HCT116 (cell line): ENCODE data around the gene CFAP221. TPM values are rescaled to one million over a fixed set of nuclear protein-coding genes. Genes with fewer than 3 reads are reported as not detected.

Source experiments
- ATAC-seq: fragments of 200-7000 bp; cut with Tn5 transposase; 2 replicates; pipeline ENCODE4 v1.9.1; 2020; ENCODE audit warnings: mild to moderate bottlenecking, moderate library complexity
- BruUV-seq: library from RNA; stranded (reverse); fragments of 400-500 nt; replicated peaks from 2 replicates; lab custom pipeline; 2021; lab: Mats Ljungman, UMichigan
- CTCF ChIA-PET: fragments of 300-600 bp; sonication (Branson Sonifier 250); formaldehyde crosslinking; loops from one replicate; lab custom pipeline; 2021; ENCODE audit warnings: antibody characterized with exemption; lab: Charles Lee
- POLR2A ChIA-PET: fragments of 300-600, 350-600 bp; sonication (Branson Sonifier 250); formaldehyde crosslinking; loops from one replicate; lab custom pipeline; 2021; ENCODE audit warnings: antibody characterized with exemption; lab: Charles Lee
- RAD21 ChIA-PET, 2 experiments: fragments of 300-600 bp; sonication (Branson Sonifier 250); formaldehyde crosslinking; loops; one replicate each; lab custom pipeline; 2023; ENCODE audit warnings: low total read pairs in 2 of 2; ENCODE audit not compliant: uncharacterized antibody in 2 of 2, unreplicated experiment in 2 of 2, low non-redundant PET in 1 of 2; lab: Charles Lee
- DNase-seq: peaks from one replicate; pipeline ENCODE4 v3.0.0-alpha.2; 2010; ENCODE audit warnings: low read depth, low spot score
- H2AFZ ChIP-seq: fragments of 200-600 bp; shearing (Covaris generic), sonication (generic); 2 replicates; pipeline ENCODE4 v1.6.1; 2017; ENCODE audit warnings: low read depth, mixed run types, mixed read lengths, antibody characterized with exemption, low read length; ENCODE audit not compliant: poor library complexity, severe bottlenecking
- H3K27ac ChIP-seq: 2 replicates; pipeline ENCODE4 v1.5.1; 2012; ENCODE audit warnings: low read depth, low read length
- H3K27me3 ChIP-seq: fragments of 200-600 bp; sonication (generic); 2 replicates; pipeline ENCODE4 v1.6.1; 2016; ENCODE audit warnings: mixed run types, low read length, mixed read lengths; ENCODE audit not compliant: insufficient read depth
- H3K36me3 ChIP-seq, 2 experiments: fragments of 200-500 bp in 1 of 2; fragments of 200-600 bp in 1 of 2; sonication (Bioruptor generic) in 1 of 2; sonication (generic) in 1 of 2; 2 replicates each; pipeline versions ENCODE4 v1.5.1 to v1.6.1; 2014 to 2016; ENCODE audit warnings: low read length in 2 of 2, inconsistent platforms in 1 of 2, mixed read lengths in 1 of 2, mixed run types in 1 of 2; ENCODE audit not compliant: insufficient read depth in 2 of 2, control insufficient read depth in 1 of 2
- H3K4me1 ChIP-seq, 2 experiments: fragments of 200-600 bp in 1 of 2; sonication (generic) in 1 of 2; 2 replicates each; pipeline versions ENCODE4 v1.5.1 to v1.6.1; 2012 to 2017; ENCODE audit warnings: low read length in 2 of 2, inconsistent platforms in 1 of 2, mild to moderate bottlenecking in 1 of 2, mixed read lengths in 1 of 2, mixed run types in 1 of 2, moderate library complexity in 1 of 2; ENCODE audit not compliant: insufficient read depth in 2 of 2, control insufficient read depth in 1 of 2
- H3K4me2 ChIP-seq: fragments of 200-600 bp; sonication (generic); 2 replicates; pipeline ENCODE4 v1.6.1; 2017; ENCODE audit warnings: mixed run types, low read length, mixed read lengths
- H3K4me3 ChIP-seq, 2 experiments: fragments of 200-600 bp in 1 of 2; sonication (generic) in 1 of 2; replicated peaks in 1 of 2; 2 replicates each; pipeline ENCODE4 v1.5.1; 2011 to 2016; ENCODE audit warnings: low read length in 2 of 2, control low read depth in 1 of 2, low read depth in 1 of 2, mild to moderate bottlenecking in 1 of 2, mixed read lengths in 1 of 2, mixed run types in 1 of 2
- H3K79me2 ChIP-seq: fragments of 200-600 bp; sonication (generic); 2 replicates; pipeline ENCODE4 v1.6.1; 2017; ENCODE audit warnings: mild to moderate bottlenecking, mixed run types, low read length, moderate library complexity, mixed read lengths; ENCODE audit not compliant: insufficient read depth
- H3K9ac ChIP-seq: fragments of 200-600 bp; sonication (generic); 2 replicates; pipeline ENCODE4 v1.6.1; 2016; ENCODE audit warnings: low read length, mixed read lengths
- H3K9me2 ChIP-seq: fragments of 200-600 bp; sonication (generic), shearing (Covaris generic); 2 replicates; pipeline ENCODE4 v1.6.1; 2017; ENCODE audit warnings: mixed run types, mild to moderate bottlenecking, moderate library complexity; ENCODE audit not compliant: insufficient read depth
- H3K9me3 ChIP-seq, 2 experiments: fragments of 200-500 bp in 1 of 2; fragments of 200-600 bp in 1 of 2; sonication (Bioruptor generic) in 1 of 2; sonication (generic) in 1 of 2; 2 replicates each; pipeline ENCODE4 v1.6.1; 2014 to 2017; ENCODE audit warnings: low read length in 2 of 2, mixed read lengths in 2 of 2, inconsistent platforms in 1 of 2, low read depth in 1 of 2, mild to moderate bottlenecking in 1 of 2, mixed run types in 1 of 2, moderate library complexity in 1 of 2; ENCODE audit not compliant: control insufficient read depth in 1 of 2, insufficient read depth in 1 of 2
- H4K20me1 ChIP-seq: fragments of 200-600 bp; sonication (generic), shearing (Covaris generic); 2 replicates; pipeline ENCODE4 v1.6.1; 2017; ENCODE audit warnings: mixed run types, mild to moderate bottlenecking, moderate library complexity; ENCODE audit not compliant: insufficient read depth
- ELF1 ChIP-seq: IDR thresholded peaks from 2 replicates; pipeline ENCODE4 v1.6.1; 2012; ENCODE audit warnings: low read depth, borderline replicate concordance
- EZH2phosphoT487 ChIP-seq: fragments of 200-600 bp; IDR thresholded peaks from 2 replicates; pipeline ENCODE4 v1.6.1; 2018; ENCODE audit warnings: antibody characterized with exemption, borderline replicate concordance
- POLR2AphosphoS5 ChIP-seq: IDR thresholded peaks from 2 replicates; pipeline ENCODE4 v1.6.1; 2011; ENCODE audit warnings: mild to moderate bottlenecking, low read depth, low read length, moderate library complexity
- SIN3A ChIP-seq: IDR thresholded peaks from 2 replicates; pipeline ENCODE4 v1.6.1; 2012; ENCODE audit warnings: low read depth
- SP1 ChIP-seq: IDR thresholded peaks from 2 replicates; pipeline ENCODE4 v1.6.1; 2012; ENCODE audit warnings: low read depth
- SRF ChIP-seq: IDR thresholded peaks from 2 replicates; pipeline ENCODE4 v1.6.1; 2012; ENCODE audit warnings: low read depth
- YY1 ChIP-seq: IDR thresholded peaks from 2 replicates; pipeline ENCODE4 v1.6.1; 2011; ENCODE audit warnings: low read length, low read depth, moderate library complexity, mild to moderate bottlenecking; ENCODE audit not compliant: insufficient replicate concordance; ENCODE audit errors: extremely low read depth
- ZNF274 ChIP-seq: fragments of 200-500 bp; sonication (Bioruptor generic); IDR thresholded peaks from 2 replicates; pipeline ENCODE4 v1.6.1; 2014; ENCODE audit warnings: mild to moderate bottlenecking, low read depth, low read length, inconsistent platforms
- intact Hi-C: fragments of 100-400 bp; cut with micrococcal nuclease; formaldehyde crosslinking; loops from 2 replicates; pipeline ENCODE4 v1.10.0; 2022
- total RNA-seq: library from RNA; stranded (reverse); gene quantifications from one replicate; pipeline ENCODE4 v1.2.1, GENCODE V29; 2021; ENCODE audit not compliant: unreplicated experiment
- TF ChIP-seq, protein P1 (sequence below): IDR thresholded peaks from 2 replicates; pipeline ENCODE4 v1.6.1; 2012

Gene CFAP221
- total RNA-seq, 1 experiment from 2014 or later = 0.96 TPM

DNA sequence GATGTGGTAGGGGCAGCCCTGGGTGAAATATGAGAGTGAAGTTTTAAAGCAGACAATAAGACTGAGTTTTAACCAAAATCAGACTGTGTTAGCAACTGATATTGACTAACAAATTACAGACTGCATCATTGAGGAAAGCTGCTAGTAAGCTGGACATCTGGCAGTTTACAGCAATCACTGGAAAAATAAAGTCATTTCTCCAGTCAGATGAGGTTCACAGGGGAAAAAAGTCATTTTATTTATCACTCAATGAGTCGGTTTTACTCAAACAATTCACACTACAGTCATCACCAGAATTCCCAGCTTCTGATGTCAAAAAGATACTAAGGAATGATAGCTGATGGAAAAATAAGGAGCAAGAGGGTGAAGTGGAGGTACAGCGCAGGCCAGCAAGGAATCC, 124.3 kb downstream of the CFAP221 start:
- H3K36me3 ChIP-seq = no peaks in the 10 kb centered on the region
- ChIA-PET RAD21 (no interaction called here), CTCF (no interaction called here), POLR2A (no interaction called here)
- H3K9ac ChIP-seq = no peak overlapping the region
- no peaks in the 10 kb centered on the region for H3K9me2 ChIP-seq
- no peaks in the 10 kb centered on the region for H4K20me1 ChIP-seq
- H3K4me2 ChIP-seq = no peak overlapping the region
- H3K27ac ChIP-seq = no peak overlapping the region
- BruUV-seq = no TSS peak
- no peak for DNase-seq
- H3K27me3 ChIP-seq = no peaks in the 10 kb centered on the region
- intact Hi-C loops = no loop called here
- ATAC-seq = no peak
- no peaks in the 10 kb centered on the region for H3K79me2 ChIP-seq
- no peak for TF ChIP-seq SRF
- TF ChIP-seq ZNF274 = no peak
- no peak for TF ChIP-seq ELF1
- TF ChIP-seq, protein P1, sequence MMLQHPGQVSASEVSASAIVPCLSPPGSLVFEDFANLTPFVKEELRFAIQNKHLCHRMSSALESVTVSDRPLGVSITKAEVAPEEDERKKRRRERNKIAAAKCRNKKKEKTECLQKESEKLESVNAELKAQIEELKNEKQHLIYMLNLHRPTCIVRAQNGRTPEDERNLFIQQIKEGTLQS = no peak
- TF ChIP-seq SIN3A = no peak
- TF ChIP-seq SP1 = no peak
- no peak for TF ChIP-seq YY1
- no peak for TF ChIP-seq EZH2phosphoT487
- no peaks in the 10 kb centered on the region for H3K4me1 ChIP-seq
- H3K9me3 ChIP-seq = no peaks in the 10 kb centered on the region
- H3K4me3 ChIP-seq = no peak overlapping the region
- no peak overlapping the region for H2AFZ ChIP-seq

DNA sequence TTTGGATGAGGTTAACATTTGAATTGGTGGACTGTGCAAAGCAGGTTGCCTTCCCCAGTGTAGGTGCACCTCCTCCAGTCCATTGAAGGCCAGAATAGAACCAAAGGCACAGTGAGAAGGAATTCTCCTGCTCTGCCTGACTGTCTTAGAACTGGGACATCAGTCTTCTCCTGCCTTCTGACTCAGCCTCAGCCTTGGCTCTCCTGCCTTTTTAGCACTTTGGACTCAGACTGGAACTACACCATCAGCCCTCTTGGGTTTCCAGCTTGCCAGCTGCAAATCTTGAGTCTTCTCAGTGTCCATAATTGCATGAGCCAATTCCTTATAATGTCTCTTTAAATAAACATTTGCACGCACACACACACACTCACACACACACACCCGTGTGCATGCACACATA, 126.8 kb downstream of the CFAP221 start:
- RAD21 ChIA-PET = no interaction called here

More for the DNA sequence above, 126.8 kb downstream of the CFAP221 start:
- H3K4me1 ChIP-seq = no peaks in the 10 kb centered on the region
- intact Hi-C loops = no loop called here
- no peaks in the 10 kb centered on the region for H3K36me3 ChIP-seq
- no peak overlapping the region for H3K27ac ChIP-seq
- H3K9me3 ChIP-seq = no peaks in the 10 kb centered on the region
- DNase-seq = no peak
- no peak for ATAC-seq
- BruUV-seq = no TSS peak
- TF ChIP-seq ELF1 (no peak), POLR2AphosphoS5 (no peak)
- TF ChIP-seq, protein P1 = no peak
- H3K4me2 ChIP-seq = no peak overlapping the region
- H3K79me2 ChIP-seq = no peaks in the 10 kb centered on the region
- no peaks in the 10 kb centered on the region for H3K9me2 ChIP-seq
- H2AFZ ChIP-seq = no peak overlapping the region
- ChIA-PET CTCF (no interaction called here), POLR2A (no interaction called here)
- no peaks in the 10 kb centered on the region for H4K20me1 ChIP-seq
- no peaks in the 10 kb centered on the region for H3K27me3 ChIP-seq
- H3K4me3 ChIP-seq = no peak overlapping the region
- H3K9ac ChIP-seq = no peak overlapping the region
